GM21528 (cell line): Measurements from ENCODE around the gene PKNOX2.

Source experiments
- ATAC-seq: cut with Tn5 transposase; IDR thresholded peaks from one replicate; pipeline ENCODE4 v1.9.1; 2021; ENCODE audit warnings: mild to moderate bottlenecking, moderate library complexity; ENCODE audit not compliant: unreplicated experiment, low FRiP score

Gene PKNOX2

DNA sequence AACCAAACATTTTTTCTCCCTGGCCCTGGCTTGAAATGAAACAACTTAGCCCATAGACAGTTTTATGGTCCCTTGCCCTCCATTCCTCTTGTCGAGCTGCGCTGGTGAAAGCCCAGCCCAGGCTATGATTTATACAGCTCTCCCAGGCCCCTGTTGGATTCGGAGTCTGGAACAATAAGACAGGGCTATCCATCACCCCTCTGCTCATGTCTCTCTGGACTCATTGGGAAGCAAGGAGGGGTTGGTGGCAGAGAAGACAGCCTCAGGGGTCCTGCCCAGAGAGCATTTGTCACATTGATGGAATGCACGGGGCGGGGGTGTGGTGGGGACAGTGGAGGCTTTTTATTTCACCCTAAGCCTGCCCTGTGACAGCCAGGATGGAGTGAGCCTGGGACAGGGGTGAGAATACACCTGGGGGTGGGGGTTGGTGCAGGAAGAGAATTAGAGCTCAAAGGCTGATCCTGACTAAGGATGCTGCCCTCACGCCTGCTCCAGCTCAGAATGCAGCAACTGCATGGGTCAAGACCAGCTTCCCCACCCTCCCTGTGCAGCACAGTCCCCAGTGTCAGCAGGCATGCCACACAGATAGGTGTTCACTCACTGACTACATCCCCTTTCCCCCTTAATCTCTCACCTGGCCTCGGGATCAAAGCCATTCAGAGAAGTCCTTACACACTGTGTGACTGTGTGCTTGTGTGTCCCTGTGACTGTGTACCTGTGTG, 10.0 kb upstream of the PKNOX2 start:
- no peak for ATAC-seq

DNA sequence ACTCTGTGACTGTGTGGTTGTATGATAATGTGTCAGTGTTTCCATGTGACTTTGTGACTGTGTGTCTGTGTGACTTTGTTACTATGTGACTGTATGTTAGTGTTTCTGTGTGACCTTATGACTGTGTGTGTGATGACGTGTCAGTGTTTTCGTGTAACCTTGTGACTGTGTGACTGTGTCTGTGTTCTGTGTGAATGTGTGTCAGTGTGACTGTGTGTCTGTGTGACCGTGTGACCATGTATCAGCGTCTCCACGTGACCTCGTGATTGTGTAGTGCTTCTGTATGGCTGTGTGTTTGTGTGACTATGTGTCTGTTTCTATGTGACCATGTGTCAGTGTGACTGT, 9.5 kb upstream of the PKNOX2 start:
- no peak for ATAC-seq

- ATAC-seq = no peak
These were observed 8.8 kb upstream of the PKNOX2 start for GRCh38 chr11:125155767-125156166.

GRCh38 chr11:125156346-125157117, 8.0 kb upstream of the PKNOX2 start:
- no peak for ATAC-seq

GRCh38 chr11:125157118-125157733, 7.3 kb upstream of the PKNOX2 start:
- no peak for ATAC-seq

DNA sequence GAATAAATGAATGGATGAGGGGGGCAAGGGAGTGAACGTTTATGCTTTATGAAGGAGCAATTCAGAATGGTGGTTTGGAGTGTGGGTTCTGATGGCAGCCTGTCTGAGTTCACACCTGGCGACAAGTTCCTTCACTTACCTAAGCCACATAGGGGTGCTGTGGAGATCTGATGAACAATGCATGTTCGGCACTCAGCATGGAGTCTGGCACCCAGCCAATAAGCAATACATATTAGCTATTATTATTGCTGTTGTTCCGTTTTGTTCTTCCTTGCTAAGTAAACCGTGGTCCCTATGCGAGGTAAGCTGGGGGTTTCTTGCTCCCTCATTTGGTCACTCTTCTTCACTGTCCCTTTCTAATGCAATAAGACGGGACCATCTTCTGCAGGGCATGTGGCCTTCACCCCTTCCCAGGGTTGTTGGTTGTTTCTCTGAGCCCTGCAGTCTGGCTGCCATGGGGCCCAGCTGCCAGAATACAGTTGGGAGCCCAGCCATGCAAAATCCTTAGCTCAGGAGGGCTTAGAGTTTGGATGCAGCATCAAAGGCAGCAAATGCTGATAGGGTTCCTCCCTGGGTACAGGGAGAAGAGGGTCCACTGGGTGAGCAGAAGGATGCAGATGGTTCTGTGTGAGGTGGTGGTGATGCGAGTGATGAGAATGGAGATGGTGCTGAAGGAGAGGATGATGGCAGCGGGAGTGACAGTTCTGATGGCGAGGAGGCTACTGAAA, 6.4 kb upstream of the PKNOX2 start:
- no peak for ATAC-seq

DNA sequence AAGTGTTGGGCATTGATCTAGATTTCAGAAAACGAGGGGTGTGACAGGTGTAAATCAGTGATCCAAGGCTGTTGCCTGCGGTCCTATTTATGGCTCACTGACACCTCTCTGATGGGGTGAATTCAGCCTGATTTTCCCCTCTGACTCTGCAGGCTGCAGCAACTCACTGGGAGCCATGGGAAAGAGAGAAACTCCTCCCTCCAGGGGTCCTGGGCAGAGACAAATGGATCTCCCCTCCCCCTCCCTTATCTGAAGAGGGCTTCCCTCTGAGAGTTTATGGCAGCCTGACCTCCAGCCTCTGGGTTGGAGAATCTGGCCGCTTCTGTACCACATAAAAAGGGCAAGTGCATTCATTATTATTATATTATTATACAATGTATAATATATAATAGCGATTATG, 1.8 kb upstream of the PKNOX2 start:
- ATAC-seq = no peak

DNA sequence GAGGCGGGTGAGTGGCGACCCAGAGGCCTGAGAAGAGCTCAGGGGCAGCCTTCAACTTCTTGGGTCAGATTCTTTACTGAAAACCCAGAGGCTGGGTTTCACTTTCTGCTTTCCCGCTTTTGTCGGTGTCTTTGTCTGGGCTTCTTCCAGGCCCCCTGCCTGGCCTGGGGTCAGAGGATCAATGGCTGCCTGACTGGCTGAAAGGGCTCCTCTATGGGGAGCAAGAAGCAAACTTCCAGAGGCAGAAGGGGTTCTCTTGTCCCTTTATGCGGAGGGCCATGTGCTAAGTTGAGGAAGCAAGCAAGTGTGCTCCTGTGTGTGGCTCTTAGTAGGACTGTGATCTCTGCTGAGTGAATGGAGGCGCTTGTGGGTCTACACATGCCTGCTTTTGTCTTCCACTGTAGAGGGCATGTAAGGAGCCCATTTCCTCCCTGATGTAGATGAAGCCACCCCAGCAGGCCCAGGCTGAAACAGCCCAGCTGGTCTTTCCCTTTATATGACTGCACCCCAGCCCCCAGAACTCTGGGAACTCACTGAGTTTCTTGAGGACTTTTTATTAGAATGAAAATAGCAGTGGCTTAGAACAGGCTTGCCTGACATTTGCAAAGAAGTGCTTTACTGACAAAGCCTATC, 1.0 kb upstream of the PKNOX2 start:
- ATAC-seq = no peak

- no peak for ATAC-seq
These were observed 495 bp upstream of the PKNOX2 start for GRCh38 chr11:125164091-125164421.

GRCh38 chr11:125165111-125165842, 726 bp downstream of the PKNOX2 start:
- ATAC-seq = no peak

DNA sequence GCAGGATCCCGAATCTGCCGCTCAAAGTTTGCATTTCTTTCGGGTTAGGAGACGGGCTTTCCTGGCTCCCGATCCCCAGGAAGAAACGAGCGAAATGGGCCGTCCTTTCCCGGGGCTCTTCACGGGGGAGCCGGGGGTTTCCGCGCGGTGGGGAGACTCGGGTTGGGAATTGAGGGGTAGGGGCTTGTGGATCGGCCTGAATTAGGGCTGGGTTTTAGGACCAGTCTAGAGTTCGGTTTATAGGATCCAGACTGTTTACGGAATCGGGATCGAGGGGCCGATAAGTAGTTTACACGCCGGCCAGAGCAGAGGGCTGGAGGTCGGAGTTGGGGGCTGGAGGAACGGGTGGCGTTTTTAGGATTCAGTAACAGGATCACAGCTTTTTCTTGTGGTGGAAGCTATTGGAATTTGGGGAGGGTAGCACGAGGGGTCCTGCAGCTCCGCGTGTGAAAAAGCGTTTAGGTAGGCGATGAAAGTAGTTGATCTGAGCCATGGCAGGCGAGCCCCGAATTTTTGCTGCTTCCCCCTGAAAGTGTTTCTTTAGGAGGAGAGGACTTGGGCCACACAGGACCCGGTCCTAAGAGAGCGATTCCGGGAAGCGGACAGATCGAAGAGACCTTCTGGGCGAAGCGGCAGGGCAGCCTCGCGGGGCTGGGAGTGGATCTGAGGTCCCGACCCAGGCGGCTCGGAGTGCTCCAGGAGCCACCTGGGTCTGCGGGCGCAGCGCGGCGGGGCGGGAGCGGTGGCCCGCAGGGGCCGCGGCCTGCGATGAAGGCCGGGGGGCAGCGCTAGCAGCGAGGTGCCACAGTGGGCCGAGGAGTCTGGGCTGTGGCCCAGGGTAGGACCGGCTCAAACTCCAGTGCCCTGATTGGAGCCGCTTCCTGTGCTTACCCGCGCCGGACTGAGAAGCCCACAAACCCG, 1.6 kb downstream of the PKNOX2 start:
- no peak for ATAC-seq

DNA sequence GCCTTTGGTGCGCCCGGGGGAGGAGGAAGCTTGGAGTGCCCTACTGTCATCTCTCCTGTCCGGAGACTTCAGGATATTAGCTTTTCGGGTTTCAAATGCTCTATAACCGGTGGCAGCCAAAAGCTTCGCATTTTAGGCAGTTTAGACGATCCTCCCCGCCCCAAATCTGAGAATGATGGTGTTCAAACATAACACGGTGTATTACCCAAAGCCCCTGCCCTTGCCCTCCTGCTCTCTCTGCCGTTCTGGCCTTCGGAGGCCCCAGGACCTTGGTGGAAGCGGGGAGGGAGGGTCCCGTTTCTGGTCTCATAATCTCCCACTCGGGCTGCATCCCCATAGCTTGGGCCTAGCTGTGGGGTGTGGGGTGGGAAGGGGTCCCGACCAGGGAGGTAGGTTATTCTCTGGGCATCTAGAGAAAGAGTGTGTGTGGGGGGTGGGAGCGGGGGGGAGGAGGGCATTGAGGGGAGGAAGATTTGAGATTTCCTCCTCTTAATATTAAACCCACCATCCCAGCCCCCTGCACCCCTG, 2.3 kb downstream of the PKNOX2 start:
- no peak for ATAC-seq

- no peak for ATAC-seq
These were observed 2.9 kb downstream of the PKNOX2 start for GRCh38 chr11:125167292-125167953.

- no peak for ATAC-seq
These were observed 3.6 kb downstream of the PKNOX2 start for GRCh38 chr11:125167954-125168835.

DNA sequence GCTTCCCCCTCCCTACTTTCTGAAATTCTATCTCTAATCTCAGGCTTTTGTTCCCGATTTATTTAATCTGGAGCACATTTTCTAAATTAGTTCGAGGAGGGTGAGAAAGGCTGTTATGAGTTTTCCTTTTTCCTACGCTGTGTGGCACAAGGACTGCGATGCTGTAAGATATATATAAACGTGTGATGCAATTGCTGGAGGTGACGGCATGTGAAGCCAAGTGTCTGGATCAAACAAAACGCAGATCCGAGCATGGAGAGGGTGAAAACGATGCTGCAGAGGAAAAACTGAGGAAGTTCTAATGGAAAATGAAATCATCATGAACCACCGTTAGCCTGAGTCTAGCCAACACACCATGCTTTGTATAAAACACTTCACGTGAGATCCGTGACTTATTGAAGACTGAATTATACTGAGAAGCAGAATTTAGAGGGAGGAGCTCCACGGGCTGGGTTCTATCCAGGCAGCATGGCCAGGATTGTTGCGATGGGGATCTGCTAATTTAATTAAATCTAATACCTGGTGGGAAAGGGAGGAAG, 4.4 kb downstream of the PKNOX2 start:
- ATAC-seq = no peak

DNA sequence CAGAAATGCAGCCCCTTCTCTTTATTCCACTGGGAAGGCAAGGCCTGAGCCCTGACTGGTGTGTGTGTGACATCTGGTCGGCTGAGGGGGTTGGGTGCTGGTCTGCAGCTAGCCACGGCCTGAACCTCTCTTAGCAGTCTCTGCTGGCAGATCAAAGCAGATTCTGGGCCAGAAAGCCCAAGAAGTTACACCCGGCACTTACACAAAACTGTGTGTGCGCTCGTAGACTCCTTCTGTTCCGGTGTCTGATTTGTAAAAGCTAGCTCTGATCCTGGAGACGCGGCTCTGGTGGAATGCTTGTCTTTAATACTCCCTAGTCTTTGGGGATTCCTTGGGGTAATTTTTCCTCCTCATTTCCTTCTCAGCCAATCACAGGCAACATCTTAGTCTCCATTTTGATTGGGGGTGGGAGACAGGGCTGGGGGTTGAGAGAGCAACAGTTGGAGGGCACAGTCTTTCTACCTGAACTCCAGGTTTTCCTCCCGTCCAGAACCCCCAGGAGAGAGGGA, 5.5 kb downstream of the PKNOX2 start:
- no peak for ATAC-seq

- no peak for ATAC-seq
These were observed 6.0 kb downstream of the PKNOX2 start for GRCh38 chr11:125170510-125171031.
